ENCODE results near the gene RBM39.

GRCh38 chr20:35742741-35743523, 872 bp upstream of the RBM39 start:
- TF ChIP-seq, protein P1, sequence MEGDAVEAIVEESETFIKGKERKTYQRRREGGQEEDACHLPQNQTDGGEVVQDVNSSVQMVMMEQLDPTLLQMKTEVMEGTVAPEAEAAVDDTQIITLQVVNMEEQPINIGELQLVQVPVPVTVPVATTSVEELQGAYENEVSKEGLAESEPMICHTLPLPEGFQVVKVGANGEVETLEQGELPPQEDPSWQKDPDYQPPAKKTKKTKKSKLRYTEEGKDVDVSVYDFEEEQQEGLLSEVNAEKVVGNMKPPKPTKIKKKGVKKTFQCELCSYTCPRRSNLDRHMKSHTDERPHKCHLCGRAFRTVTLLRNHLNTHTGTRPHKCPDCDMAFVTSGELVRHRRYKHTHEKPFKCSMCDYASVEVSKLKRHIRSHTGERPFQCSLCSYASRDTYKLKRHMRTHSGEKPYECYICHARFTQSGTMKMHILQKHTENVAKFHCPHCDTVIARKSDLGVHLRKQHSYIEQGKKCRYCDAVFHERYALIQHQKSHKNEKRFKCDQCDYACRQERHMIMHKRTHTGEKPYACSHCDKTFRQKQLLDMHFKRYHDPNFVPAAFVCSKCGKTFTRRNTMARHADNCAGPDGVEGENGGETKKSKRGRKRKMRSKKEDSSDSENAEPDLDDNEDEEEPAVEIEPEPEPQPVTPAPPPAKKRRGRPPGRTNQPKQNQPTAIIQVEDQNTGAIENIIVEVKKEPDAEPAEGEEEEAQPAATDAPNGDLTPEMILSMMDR (IDR thresholded peaks at IDR 0.05; ENCODE audit: low read length), result no peak
- TF ChIP-seq EZH2 (optimal IDR thresholded peaks at IDR 0.05; ENCODE audit: low read depth, low read length), result no peak
